Pons (tissue), 1 donor: ENCODE results near the gene LCN6.
"Not testable (repeated sequence)": the region's sequence is repeated elsewhere in the genome, so short reads cannot be mapped to it uniquely, and the experiment has no call there.

Experiments
- DNase-seq: peaks from one replicate; pipeline ENCODE4 v3.0.0-alpha.2; 2016; ENCODE audit warnings: low spot score

Gene LCN6, protein sequence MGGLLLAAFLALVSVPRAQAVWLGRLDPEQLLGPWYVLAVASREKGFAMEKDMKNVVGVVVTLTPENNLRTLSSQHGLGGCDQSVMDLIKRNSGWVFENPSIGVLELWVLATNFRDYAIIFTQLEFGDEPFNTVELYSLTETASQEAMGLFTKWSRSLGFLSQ

DNA sequence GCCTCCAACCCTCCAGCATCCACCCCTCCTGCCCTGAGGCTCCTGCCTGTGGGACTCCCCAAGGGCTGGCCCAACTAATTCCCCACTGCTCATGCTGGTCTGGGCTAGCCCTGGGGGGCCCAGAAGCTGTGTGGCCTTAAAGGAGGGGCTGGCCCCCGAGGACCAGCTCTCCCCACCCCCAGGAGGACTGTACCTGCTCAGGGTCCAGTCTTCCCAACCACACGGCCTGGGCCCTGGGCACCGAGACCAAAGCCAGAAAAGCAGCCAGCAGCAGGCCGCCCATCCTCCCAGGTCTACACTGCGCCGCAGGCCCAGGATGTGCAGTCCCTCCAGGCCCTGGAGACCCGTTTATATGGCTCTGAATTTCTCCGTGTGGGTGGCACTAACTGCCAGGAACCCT lies at the start of gene LCN6:
Gene LCN6, minus strand, starts transcription at position 325 of the 400 bp plus-strand sequence. Its CDS starts 42 bp downstream, at position 283.
- no peak for DNase-seq

DNA sequence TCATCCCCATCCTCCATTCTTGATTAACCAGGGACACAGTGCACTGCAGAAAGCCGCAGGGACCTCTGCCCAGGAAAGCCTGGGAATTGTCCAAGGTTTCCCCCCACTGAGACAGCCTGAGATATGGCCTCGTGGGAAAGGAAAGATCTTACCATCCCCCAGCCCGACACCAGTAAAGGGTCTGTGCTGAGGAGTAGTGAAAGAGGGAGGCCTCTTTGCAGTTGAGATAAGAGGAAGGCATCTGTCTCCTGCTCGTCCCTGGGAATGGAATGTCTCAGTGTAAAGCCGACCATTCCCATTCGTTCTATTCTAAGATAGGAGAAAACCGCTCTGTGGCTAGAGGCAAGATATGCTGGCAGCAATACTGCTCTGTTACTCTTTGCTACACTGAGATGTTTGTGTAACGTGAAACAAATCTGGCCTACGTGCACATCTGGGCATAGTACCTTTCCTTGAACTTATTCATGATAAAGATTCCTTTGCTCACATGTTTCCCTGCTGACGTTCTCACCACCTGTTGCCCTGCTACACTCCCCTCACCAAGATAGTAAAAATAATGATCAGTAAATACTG lies 48.5 kb upstream of the LCN6 start:
- not testable (repeated sequence) for DNase-seq

DNA sequence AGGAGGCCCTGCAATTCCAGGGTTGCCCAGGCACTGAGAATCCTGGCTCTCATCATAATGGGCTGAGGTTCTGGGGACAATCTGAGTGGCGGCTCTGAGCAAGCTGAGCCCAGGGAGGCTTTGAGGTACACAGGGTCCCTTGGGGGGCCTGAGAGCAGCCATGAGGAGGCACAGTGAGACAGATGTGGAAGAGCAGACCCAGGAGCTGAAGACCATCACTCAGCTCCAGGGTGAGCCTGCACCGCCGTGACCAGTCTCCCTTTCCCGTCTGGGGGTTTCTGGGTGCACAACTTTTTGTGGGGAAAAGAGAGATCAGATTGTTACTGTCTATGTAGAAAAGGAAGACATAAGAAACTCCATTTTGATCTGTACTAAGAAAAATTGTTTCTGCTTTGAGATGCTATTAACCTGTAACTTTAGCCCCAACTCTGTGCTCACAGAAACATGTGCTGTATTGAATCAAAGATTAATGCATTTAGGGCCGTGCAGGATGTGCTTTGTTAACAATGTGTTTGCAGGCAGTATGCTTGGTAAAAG lies 48.0 kb upstream of the LCN6 start, which contains the start of gene CCDC183:
Gene CCDC183, plus strand, starts transcription at position 101 of the 537 bp plus-strand sequence. Its CDS starts 60 bp downstream, at position 161.
- DNase-seq = no peak

DNA sequence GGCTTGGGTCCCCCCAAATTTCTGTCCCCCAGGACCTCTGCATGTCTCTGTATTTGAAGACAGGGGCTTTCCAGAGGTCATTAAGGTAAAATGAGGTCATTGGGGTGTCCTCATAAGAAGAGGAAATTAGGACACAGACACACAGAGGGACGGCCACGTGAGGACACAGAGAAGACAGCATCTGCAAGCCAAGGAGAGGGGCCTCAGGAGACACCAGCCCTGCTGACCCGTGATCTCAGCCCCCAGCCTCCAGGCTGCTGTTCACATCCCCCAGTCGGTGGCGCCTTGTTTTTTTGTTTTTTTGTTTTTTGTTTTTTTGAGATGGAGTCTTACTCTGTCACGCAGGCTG lies 46.6 kb upstream of the LCN6 start:
- no peak for DNase-seq

DNA sequence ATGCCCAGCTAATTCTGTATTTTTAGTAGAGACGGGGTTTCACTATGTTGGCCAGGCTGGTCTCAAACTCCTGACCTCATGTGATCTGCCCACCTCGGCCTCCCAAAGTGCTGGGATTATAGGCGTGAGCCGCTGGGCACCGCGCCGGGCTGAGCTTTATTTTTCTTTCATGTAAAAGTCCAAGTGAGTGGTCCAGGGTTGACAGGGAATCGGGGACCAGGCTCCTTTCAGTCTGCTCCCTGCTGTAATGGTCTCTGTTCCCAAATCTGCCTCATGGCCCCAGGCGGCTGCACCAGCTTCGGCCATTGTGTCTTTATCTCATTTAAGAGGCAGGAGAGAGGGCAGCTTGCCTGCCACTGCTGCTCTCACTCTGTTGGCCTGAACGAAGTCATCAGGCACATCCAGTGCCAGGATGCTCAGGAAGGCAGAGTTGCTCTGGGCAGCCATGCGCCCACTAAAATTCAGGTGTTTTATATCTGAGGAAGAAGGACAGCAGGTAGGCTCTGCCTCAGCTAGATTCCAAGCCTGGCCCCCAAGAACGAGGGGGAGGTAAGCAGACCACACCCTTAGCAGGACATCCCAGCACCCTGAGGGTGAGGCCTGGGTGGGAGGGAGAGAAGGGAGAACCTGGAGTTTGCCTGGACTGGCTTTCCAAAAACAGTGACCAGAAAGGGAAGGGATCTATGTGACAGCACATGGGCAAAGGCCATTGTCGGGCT lies 46.1 kb upstream of the LCN6 start:
- DNase-seq = no peak

DNA sequence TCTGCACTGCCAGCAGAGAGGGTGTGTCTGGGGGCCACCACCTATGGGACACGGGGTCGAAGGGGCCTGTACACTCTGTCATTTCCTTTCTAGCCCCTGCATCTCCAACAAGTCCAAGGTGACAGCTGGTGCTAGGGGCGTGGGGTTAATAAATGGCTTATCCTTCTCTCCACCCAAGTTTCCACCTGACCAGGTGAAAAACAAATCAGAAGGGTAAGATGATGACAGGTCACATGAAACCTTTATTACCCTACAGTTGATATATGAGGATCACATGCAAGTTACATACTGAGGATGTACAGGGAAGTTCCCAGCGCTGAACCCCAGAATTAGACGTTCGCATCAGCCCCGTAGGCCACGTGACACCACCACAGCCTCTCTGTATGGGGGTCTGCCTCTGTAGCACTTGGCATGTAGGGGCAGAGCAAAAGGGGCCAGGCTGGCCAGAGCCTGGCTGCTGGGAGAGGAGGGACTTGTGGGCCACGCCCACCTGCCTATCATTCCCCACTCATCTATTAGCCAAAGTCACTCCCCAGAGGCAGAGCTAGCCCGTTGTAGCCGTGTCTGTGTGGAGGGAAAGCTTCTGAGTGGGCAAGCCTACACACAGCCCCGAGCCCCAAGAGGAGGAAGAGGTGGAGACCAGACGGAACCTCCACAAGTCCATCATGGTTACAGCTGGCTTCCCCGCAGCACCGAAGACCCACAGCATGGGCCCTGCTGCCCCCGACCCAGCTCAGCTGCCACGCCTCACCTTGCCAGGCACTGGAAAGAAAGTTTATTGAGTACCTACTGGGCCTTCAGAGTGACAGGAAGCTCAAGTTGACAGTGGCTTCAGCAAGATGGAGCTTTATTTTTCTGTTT lies 45.0 kb upstream of the LCN6 start:
- DNase-seq = no peak

DNA sequence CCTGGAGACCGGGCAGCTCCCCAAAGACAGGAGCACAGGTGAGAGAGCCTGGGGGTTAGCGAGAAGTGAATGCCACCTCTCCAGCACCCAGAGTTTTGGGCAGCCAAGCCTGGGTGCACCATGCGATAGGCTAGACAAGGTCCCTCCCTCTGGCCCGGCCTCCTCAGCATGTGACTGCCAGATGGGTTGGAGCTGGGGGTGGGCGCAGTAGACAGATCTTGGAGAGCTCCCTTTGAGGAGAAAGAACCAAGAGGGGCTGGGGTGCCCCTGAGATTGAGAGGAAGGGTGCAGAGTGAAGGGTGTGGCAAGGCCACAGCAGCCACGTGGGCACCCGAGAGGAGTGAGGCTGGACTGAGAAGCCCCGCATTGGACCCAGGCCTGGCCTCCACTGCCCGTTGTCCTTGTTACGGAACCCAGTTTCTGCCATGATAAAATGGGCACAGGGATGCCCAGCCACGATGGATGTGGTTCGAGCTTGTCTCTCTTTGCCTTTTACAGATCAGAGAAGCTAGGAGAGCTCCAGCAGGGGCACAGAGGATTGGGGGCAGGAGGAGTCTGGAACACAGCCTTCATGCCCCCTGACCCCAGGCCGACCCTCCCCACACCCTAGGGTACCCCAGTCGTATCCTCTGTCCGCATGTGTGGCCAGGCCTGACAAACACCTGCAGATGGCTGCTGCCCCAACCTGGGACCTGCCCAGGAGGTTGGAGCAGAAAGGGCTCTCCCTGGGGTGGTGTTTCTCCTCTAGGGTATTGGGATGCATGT lies 44.2 kb upstream of the LCN6 start:
- no peak for DNase-seq

DNA sequence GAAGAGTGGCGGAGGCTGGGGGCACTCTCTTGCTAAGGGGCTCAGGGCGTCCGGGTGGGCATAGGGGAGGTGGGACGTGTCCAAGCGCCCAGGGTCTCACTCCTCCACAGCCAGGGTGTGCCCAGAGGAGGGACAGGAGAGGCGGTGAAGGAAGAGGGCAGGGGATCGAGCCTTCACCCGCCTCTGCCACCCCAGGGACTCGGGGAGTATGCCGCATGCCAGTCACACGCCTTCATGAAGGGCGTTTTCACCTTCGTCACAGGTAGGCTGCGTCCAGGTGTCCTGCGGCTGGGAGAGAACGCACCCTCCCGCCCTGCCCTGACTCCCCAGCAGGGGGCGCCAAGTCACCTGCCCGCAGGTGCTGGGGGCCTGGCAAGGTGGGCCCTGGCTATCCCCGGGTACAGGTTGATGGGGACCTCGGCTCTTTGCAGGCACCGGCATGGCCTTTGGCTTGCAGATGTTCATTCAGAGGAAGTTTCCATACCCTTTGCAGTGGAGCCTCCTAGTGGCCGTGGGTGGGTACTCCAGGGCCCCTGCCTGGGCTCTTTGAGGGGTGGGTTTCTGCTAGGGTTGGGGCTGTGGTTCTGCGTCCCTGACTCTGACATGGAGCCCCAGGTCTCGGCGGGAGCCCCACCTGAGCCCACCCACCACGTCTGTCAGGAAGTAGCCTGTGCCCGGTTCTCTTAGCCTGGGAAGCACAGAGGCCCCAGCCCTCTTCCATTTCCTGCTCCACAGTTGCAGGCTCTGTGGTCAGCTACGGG lies 43.4 kb upstream of the LCN6 start:
- DNase-seq = no peak

DNA sequence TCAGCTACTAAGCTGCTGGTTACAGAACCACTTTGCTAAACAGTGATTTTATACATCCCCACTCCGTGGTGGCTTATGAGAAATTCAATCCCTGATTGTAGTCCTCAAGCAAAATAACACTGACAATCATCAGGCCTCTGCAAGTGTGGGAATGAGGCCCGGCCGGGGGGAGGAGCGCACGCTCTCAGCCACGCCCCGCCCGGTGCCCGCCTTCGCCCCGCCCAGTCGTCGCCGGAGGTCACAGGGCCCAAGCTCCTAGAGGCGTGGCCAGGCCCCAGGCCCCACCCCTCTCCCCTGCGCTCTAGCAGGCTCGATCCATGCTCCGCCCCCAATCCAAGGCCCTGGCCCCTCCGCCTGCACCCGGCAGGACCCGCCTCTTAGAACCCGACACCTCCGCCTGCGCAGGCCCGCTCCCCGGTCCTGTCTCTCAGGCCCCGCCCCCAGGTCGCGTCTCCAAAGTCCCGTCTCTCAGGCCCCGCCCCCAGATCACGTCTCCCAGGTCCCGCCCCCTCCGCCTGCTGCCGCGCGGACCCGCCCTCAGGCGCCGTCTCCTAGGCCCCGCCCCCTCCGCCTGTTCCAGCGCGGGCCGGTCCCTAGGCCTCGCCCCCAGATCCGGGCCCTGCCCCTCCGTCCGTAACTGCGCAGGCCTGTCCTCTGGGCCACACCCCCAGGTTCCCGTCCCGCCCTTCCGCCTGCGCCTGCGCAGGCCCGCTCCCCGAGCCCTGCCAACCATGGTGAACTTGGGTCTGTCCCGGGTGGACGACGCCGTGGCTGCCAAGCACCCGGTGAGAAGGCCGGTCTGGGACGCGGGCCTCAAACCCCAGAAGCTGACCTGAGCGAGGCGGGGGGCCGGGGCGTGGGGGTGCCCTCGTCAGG lies 42.6 kb upstream of the LCN6 start, which contains the start of gene TMEM141:
Gene TMEM141, plus strand, starts transcription at position 705 of the 876 bp plus-strand sequence. Its CDS starts 27 bp downstream, at position 732.
- DNase-seq = peak; percentile 99

DNA sequence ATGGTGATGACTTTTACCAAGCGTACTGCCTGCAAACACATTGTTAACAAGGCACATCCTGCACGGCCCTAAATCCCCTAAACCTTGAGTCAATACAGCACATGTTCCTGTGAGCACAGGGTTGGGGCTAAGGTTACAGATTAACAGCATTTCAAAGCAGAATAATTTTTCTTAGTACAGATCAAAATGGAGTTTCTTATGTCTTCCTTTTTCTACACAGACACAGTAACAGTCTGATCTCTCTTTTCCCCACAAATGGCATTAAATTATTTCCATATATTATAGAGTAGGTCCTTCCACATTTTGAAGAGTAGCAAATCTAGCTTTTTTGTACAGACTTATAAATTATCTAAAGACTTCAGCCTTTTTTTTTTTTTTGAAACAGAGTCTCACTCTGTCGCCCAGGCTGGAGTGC lies 41.2 kb upstream of the LCN6 start:
- DNase-seq = no peak

DNA sequence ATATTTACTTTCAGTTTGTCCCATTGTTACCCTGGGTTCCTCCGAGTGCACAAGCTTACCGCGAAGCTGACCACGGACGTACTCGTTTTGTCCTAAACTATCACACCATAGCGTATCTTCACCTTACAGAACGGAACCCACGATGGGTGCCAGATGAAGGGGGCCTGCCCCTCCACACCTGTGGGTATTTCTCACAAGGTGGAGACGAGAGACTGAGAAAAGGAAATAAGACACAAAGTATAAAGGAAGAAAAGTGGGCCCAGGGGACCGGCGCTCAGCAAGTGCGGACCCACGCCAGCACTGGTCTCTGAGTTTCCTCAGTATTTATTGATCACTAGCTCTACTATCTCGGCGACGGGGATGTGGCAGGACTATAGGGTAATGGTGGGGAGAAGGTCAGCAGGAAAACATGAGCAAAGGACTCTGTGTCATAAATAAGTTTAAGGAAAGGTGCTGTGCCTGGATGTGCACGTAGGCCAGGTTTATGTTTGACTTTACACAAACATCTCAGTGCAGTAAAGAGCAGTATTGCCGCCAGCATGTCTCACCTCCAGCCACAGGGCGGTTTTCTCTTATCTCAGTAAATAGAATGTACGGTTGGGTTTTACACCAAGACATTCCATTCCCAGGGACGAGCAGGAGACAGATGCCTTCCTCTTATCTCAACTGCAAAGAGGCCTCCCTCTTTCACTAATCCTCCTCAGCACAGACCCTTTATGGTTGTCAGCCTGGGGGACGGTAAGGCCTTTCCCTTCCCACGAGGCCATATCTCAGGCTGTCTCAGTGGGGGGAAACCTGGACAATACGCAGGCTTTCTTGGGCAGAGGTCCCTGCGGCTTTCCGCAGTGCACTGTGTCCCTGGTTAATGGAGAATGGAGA lies 40.6 kb upstream of the LCN6 start:
- DNase-seq = not testable (repeated sequence)

DNA sequence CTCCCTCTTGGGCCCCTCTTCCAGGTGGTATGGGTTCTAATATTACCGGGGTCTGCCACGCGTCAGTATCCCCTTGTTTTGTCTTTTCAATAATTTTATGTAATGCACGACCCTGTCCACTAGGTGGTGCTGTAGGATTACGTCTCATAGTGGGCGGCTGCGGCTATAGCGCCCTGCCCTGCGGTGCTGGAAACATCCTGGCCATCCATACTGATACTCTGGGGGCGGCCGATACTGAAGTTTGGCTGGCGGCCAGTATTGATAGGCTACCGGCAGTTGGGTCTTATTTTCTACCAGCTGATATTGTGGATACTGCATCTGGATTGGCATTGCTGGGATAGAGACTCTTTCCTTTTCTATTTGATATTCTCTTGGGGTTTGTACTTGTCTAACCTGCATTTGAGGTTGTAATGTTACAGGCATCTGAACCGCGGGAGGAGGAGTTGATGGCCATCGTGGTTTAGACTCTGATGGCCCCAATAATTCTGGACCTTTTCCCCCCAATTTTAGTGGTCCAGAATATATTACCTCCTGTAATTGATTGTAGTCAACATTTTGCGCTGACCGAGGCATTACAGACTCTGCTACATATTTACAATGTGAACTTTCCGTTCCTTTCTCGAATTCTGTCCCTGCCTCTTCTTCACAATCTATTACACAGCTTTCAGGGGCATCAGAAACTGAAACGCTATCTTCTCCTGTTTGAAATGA lies 39.5 kb upstream of the LCN6 start:
- DNase-seq = peak; percentile 88

DNA sequence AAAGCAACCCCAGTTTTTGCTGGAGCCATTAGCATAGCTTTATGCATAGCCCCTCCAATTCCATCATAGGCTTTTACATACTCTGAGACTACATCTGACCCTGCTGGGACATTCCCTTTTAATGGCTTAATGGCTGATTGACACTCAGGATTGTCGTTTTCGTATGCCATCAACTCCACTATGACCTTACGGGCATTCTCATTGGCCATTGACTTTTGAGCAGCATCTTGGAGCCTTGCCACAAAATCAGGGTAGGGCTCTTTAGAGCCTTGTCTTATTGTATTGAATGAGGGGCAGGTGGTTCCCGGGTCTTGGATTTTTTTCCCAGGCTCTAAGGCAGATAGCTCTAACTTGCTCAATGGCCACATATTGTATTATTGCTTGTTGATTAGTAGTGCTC lies 38.7 kb upstream of the LCN6 start:
- DNase-seq = peak; percentile 66

DNA sequence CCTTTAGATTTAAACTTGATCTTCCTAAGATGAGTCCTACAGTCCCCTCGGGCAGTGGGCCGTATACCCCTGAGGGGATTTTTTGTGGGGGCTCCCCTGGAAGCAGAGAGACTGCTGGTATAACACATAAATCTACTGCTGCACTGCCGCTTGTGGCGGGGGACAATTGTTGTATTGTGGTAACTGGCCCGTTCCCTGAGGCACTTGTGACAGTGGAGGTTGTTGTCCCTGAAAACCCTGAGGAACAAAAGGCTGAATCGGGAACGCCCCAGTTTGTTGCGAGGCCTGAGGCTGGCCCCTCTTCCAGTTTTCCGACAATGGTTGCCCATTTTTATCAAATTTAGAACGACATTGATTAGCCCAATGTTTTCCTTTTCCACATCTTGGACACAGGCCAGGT lies 38.1 kb upstream of the LCN6 start:
- peak; percentile 92 for DNase-seq

DNA sequence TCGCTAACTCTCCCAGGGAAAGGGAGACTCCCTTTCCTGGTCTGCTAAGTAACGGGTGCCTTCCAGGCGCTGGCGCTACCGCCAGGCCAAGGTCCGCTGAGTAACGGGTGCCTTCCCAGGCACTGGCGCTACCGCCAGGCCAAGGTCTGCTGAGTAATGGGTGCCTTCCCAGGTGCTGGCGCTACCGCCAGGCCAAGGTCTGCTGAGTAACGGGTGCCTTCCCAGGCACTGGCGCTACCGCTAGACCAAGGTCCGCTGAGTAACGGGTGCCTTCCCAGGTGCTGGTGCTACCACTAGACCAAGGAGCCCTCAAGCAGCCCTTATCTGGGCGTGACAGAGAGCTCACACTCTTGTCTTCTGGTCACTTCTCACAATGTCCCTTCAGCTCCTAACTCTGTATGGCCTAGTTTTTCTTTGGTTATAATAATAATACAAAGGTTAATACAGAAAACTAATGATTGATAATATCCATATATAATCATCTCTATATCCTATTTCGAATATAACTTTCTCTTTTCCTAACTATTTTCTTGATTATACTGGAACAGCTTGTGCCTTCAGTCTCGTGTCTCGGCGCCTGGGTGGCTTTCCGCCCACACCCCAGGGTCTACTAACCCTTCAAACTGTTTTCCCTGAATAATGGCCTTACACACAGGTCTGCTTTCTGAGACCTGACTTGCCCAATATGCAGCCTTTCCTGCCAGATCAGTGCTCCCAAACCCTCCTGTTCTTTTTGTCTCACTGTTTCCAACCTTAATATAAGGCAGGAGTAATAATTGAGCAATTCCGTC lies 37.4 kb upstream of the LCN6 start:
- not testable (repeated sequence) for DNase-seq

DNA sequence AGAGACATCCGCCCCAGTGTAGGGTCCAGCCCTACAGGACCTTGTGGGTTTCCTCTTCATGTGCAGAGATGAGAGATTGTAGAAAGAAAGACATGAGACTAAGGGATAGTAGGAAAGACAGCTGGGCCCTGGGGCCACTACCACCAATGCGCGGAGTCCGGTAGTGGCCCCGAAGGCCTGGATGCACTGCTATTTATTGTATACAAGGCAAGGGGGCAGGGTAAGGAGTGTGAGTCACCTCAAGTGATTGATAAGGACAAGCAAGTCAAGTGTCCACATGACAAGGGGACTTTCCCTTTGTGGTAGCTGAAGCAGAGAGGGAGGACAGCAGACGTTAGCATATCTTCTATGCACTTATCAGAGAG lies 36.7 kb upstream of the LCN6 start:
- DNase-seq = no peak
